HG02973 (cell line): Measurements from ENCODE around the gene ZKSCAN2.

Experiments used
- ATAC-seq: cut with Tn5 transposase; IDR thresholded peaks from one replicate; pipeline ENCODE4 v1.9.1; 2021; ENCODE audit warnings: moderate library complexity; ENCODE audit not compliant: unreplicated experiment

ZKSCAN2 gene

GRCh38 chr16:25224731-25225319 is 32.8 kb downstream of the ZKSCAN2 start:
- no peak for ATAC-seq

- no peak for ATAC-seq
These were observed 33.7 kb downstream of the ZKSCAN2 start for GRCh38 chr16:25223964-25224363.

- ATAC-seq: no peak
These were observed 34.7 kb downstream of the ZKSCAN2 start for GRCh38 chr16:25222959-25223358.

GRCh38 chr16:25219070-25219737 is 38.4 kb downstream of the ZKSCAN2 start:
- ATAC-seq: no peak

GRCh38 chr16:25217921-25218320 is 39.7 kb downstream of the ZKSCAN2 start:
- ATAC-seq: no peak

- ATAC-seq: no peak
These were observed 40.5 kb downstream of the ZKSCAN2 start for GRCh38 chr16:25217112-25217511.

GRCh38 chr16:25213709-25214397 is 43.8 kb downstream of the ZKSCAN2 start:
- ATAC-seq: no peak

GRCh38 chr16:25212636-25213035 is 45.0 kb downstream of the ZKSCAN2 start:
- ATAC-seq: no peak

GRCh38 chr16:25210758-25211157 is 46.9 kb downstream of the ZKSCAN2 start:
- ATAC-seq: no peak

GRCh38 chr16:25199457-25199856 is 58.2 kb downstream of the ZKSCAN2 start:
- no peak for ATAC-seq

- ATAC-seq: no peak
These were observed 59.6 kb downstream of the ZKSCAN2 start for GRCh38 chr16:25198021-25198420.

- no peak for ATAC-seq
These were observed 63.3 kb downstream of the ZKSCAN2 start for GRCh38 chr16:25194273-25194878.

- no peak for ATAC-seq
These were observed 65.5 kb downstream of the ZKSCAN2 start for GRCh38 chr16:25192096-25192495.

- ATAC-seq: no peak
These were observed 68.3 kb downstream of the ZKSCAN2 start for GRCh38 chr16:25189305-25189704.

GRCh38 chr16:25187491-25187795 is 70.2 kb downstream of the ZKSCAN2 start:
- no peak for ATAC-seq
